B cell (primary cell): ENCODE measurements around the gene ATRIP. TPM values are rescaled to one million over a fixed set of nuclear protein-coding genes. Genes with fewer than 3 reads are reported as not detected.

Source experiments
- ATAC-seq: fragments of 200-7000 bp; cut with Tn5 transposase; one replicate; pipeline ENCODE4 v1.10.0; 2021; ENCODE audit warnings: low read depth, mild to moderate bottlenecking, moderate number of reproducible peaks, moderate library complexity
- CTCF ChIA-PET: fragments of 350-600 bp; sonication (Branson Sonifier 250); formaldehyde crosslinking; loops from one replicate; lab custom pipeline; 2021; ENCODE audit warnings: antibody characterized with exemption, inconsistent platforms; lab: Charles Lee
- POLR2A ChIA-PET: fragments of 350-600 bp; sonication (Branson Sonifier 250); formaldehyde crosslinking; loops from one replicate; lab custom pipeline; 2021; ENCODE audit warnings: antibody characterized with exemption; lab: Charles Lee
- DNase-seq: peaks from one replicate; pipeline ENCODE4 v3.0.0; 2013
- H2AFZ ChIP-seq: 2 replicates; pipeline ENCODE4 v1.6.1; 2012; ENCODE audit warnings: mild to moderate bottlenecking, low read depth, low read length; ENCODE audit not compliant: insufficient read depth, poor library complexity, severe bottlenecking
- H3K27ac ChIP-seq, 2 donors: 1 replicate in 1 of 2; 2 replicates in 1 of 2; pipeline ENCODE4 v1.5.1; 2012 to 2013; ENCODE audit warnings: low read length in 2 of 2, mild to moderate bottlenecking in 2 of 2, moderate library complexity in 1 of 2
- H3K27me3 ChIP-seq, 4 experiments: fragments of 200-600 bp in 1 of 4; sonication (generic) in 1 of 4; replicated peaks in 1 of 4; 1 replicate in 2 of 4; 2 replicates in 2 of 4; pipeline versions ENCODE4 v1.6.1 to v1.7.0; 2013 to 2016; ENCODE audit warnings: low read length in 3 of 4, mild to moderate bottlenecking in 2 of 4, mixed read lengths in 1 of 4, moderate library complexity in 1 of 4; ENCODE audit not compliant: insufficient read depth in 4 of 4, control insufficient read depth in 3 of 4; ENCODE audit errors: control extremely low read depth in 1 of 4
- H3K36me3 ChIP-seq, 2 experiments: replicated peaks in 1 of 2; 1 replicate in 1 of 2; 2 replicates in 1 of 2; pipeline versions ENCODE4 v1.6.1 to v1.7.1; 2013; ENCODE audit warnings: low read length in 1 of 2; ENCODE audit not compliant: insufficient read depth in 2 of 2, control insufficient read depth in 1 of 2; ENCODE audit errors: control extremely low read depth in 1 of 2, extremely low read depth in 1 of 2
- H3K4me1 ChIP-seq, 2 donors: fragments of 200-600 bp in 1 of 2; sonication (generic) in 1 of 2; 1 replicate in 1 of 2; 2 replicates in 1 of 2; pipeline versions ENCODE4 v1.5.1 to v1.6.1; 2013 to 2017; ENCODE audit warnings: low read length in 2 of 2; ENCODE audit not compliant: control insufficient read depth in 2 of 2, insufficient read depth in 2 of 2
- H3K4me2 ChIP-seq: replicated peaks from 2 replicates; pipeline ENCODE3; 2012; ENCODE audit warnings: mild to moderate bottlenecking, low read depth, low read length; ENCODE audit not compliant: poor library complexity, severe bottlenecking
- H3K4me3 ChIP-seq, 5 experiments: fragments of 200-600 bp in 1 of 5; sonication (generic) in 1 of 5; 1 replicate in 3 of 5; 2 replicates in 2 of 5; pipeline versions ENCODE4 v1.5.1 to v1.7.0; 2011 to 2016; ENCODE audit warnings: low read length in 4 of 5, mild to moderate bottlenecking in 4 of 5, low read depth in 2 of 5, control low read depth in 1 of 5, moderate library complexity in 1 of 5; ENCODE audit not compliant: insufficient read depth in 1 of 5; ENCODE audit errors: control extremely low read depth in 1 of 5, extremely low read depth in 1 of 5
- H3K79me2 ChIP-seq: fragments of 200-600 bp; sonication (generic); one replicate; pipeline ENCODE4 v1.6.0; 2016; ENCODE audit warnings: low read length; ENCODE audit not compliant: control insufficient read depth, insufficient read depth
- H3K9ac ChIP-seq: fragments of 200-600 bp; sonication (generic); 2 replicates; pipeline ENCODE4 v1.6.1; 2017; ENCODE audit warnings: mild to moderate bottlenecking, low read length, moderate library complexity
- H3K9me3 ChIP-seq, 3 donors: one replicate each; pipeline versions ENCODE4 v1.6.1 to v1.7.1; 2013; ENCODE audit warnings: low read length in 2 of 3; ENCODE audit not compliant: control insufficient read depth in 2 of 3, insufficient read depth in 1 of 3; ENCODE audit errors: control extremely low read depth in 1 of 3
- H4K20me1 ChIP-seq: 2 replicates; pipeline ENCODE4 v1.6.0; 2012; ENCODE audit warnings: mild to moderate bottlenecking, low read length; ENCODE audit not compliant: insufficient read depth, control insufficient read depth, poor library complexity, severe bottlenecking
- H3K27ac Mint-ChIP-seq: one replicate; pipeline ENCODE4 v1.8.0; 2021; ENCODE audit warnings: mixed read lengths
- H3K27me3 Mint-ChIP-seq: one replicate; pipeline ENCODE4 v1.8.0; 2021; ENCODE audit warnings: mixed read lengths
- H3K4me1 Mint-ChIP-seq: one replicate; pipeline ENCODE4 v1.8.0; 2021; ENCODE audit warnings: mixed read lengths
- H3K4me3 Mint-ChIP-seq: one replicate; pipeline ENCODE4 v1.8.0; 2021; ENCODE audit warnings: mixed read lengths
- H3K9me3 Mint-ChIP-seq: one replicate; pipeline ENCODE4 v1.8.0; 2022; ENCODE audit warnings: mixed read lengths; ENCODE audit not compliant: insufficient read depth
- EZH2 ChIP-seq: IDR thresholded peaks from 2 replicates; pipeline ENCODE4 v1.6.1; 2012; ENCODE audit warnings: borderline replicate concordance, low read depth, mild to moderate bottlenecking, moderate library complexity, low read length; ENCODE audit not compliant: insufficient read depth, poor library complexity, severe bottlenecking
- WGBS: methylation state at CpG from one replicate; pipeline ENCODE4 v1.1.5; 2013; ENCODE audit warnings: missing lambda C conversion rate; ENCODE audit not compliant: insufficient coverage; 5-methylcytosine and 5-hydroxymethylcytosine counted together
- intact Hi-C: fragments of 100-400 bp; cut with micrococcal nuclease; formaldehyde crosslinking; loops from one replicate; pipeline ENCODE4 v1.10.0; 2022
- polyA plus RNA-seq: library from polyadenylated mRNA; depleted of rRNA; stranded (reverse); fragments of >200 nt; gene quantifications from 2 replicates; pipeline ENCODE4 v1.2.3, GENCODE V29; 2012
- total RNA-seq, 2 donors: library from RNA; stranded (reverse); fragments of 120-200 nt in 1 of 2; gene quantifications; 1 replicate in 1 of 2; 2 replicates in 1 of 2; pipeline versions ENCODE4 v1.2.3 to v1.2.4, GENCODE V29; 2013 to 2022
- TF ChIP-seq, protein P1 (sequence below): fragments of 200-600 bp; IDR thresholded peaks from one replicate; pipeline ENCODE4 v1.8.0; 2022; ENCODE audit warnings: antibody characterized with exemption, mild to moderate bottlenecking

ATRIP gene
- total and polyA plus RNA-seq, 2 donors (not counting 1 experiment from before 2014, with no cell fraction given), result 10.5 to 11.6 TPM

DNA sequence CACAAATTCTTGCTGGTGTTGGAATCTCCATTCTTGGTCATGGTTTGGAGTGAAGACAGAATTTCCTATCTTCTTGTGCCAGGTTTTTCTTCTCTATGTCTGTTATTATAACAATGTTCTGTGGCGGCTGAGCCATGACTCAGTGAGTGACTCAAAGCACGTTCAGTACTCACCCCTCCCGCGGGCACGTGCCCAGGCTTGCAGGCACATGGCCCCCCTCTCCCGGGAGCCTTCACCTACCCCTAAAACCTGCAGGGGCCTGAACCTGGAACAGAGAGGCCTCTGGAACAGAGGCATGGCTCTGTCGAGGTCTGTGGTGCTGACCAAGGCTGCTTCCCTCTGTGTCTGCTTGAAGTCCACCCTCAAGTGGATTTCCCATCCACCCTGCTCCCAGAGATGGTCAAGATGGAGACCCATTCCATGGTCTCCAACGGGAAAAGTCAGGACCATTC is 44.2 kb upstream of the ATRIP start:
- Mint-ChIP-seq H3K4me1 (no peaks in the 10 kb centered on the region), H3K4me3 (no peak overlapping the region), H3K27me3 (peaks cover 7% of the 10 kb centered on the region), H3K9me3 (no peaks in the 10 kb centered on the region), H3K27ac (no peak overlapping the region)
- H3K4me1 ChIP-seq, result no peaks in the 10 kb centered on the region
- ChIA-PET POLR2A (no interaction called here), CTCF (interaction anchor here (0.6 to 8.0 kb wide), 11 partner anchors 22 to 289 kb away, joined by 3 to 330 read pairs (median 9); partner anchors contain the start of genes CCDC51, PFKFB4, PLXNB1 and SHISA5)
- DNase-seq (peak; percentile 0), ATAC-seq (no peak)
- no peaks in the 10 kb centered on the region for H3K9me3 ChIP-seq
- H3K27me3 ChIP-seq, result no peaks in the 10 kb centered on the region
- no peaks in the 10 kb centered on the region for H3K36me3 ChIP-seq
- H4K20me1 ChIP-seq, result no peaks in the 10 kb centered on the region
- no peak overlapping the region for H2AFZ ChIP-seq
- H3K79me2 ChIP-seq, result no peaks in the 10 kb centered on the region
- H3K9ac ChIP-seq, result no peak overlapping the region
- no peak for TF ChIP-seq EZH2
- TF ChIP-seq, protein P1, sequence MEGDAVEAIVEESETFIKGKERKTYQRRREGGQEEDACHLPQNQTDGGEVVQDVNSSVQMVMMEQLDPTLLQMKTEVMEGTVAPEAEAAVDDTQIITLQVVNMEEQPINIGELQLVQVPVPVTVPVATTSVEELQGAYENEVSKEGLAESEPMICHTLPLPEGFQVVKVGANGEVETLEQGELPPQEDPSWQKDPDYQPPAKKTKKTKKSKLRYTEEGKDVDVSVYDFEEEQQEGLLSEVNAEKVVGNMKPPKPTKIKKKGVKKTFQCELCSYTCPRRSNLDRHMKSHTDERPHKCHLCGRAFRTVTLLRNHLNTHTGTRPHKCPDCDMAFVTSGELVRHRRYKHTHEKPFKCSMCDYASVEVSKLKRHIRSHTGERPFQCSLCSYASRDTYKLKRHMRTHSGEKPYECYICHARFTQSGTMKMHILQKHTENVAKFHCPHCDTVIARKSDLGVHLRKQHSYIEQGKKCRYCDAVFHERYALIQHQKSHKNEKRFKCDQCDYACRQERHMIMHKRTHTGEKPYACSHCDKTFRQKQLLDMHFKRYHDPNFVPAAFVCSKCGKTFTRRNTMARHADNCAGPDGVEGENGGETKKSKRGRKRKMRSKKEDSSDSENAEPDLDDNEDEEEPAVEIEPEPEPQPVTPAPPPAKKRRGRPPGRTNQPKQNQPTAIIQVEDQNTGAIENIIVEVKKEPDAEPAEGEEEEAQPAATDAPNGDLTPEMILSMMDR, result no peak
- H3K4me2 ChIP-seq, result no peak overlapping the region
- 88% methylated on average over 8 of the region's 8 CpGs for WGBS
- H3K4me3 ChIP-seq, result no peak overlapping the region
- intact Hi-C loops, result no loop called here
- no peak overlapping the region for H3K27ac ChIP-seq

DNA sequence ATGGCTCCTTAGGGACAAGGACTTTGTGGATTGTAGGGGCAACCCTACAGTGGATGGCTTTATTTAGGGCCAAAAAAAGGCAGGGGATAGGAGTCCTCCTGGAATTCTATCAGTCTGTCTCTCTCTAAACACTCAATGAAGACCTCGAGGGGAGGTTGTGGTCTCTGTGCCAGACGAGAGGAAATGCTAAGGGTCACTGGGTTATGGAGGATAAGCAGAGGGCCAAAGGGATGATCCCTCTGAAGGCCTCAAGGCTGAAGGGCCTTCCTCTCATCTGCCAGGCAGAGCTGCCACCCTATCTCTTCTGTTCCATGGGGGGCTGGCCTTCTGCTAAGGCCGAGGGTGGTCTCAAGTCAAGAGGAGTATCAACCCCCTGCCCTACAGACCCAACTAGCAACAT is 43.6 kb upstream of the ATRIP start:
- H4K20me1 ChIP-seq, result no peaks in the 10 kb centered on the region
- no peaks in the 10 kb centered on the region for H3K27me3 ChIP-seq
- DNase-seq (no peak), ATAC-seq (no peak)
- WGBS, result 91% methylated on average over 1 of the region's 3 CpGs
- H3K4me3 ChIP-seq, result no peak overlapping the region
- H3K27ac ChIP-seq, result no peak overlapping the region
- ChIA-PET CTCF (interaction anchor here (0.6 to 8.0 kb wide), 6 partner anchors 32 to 717 kb away, joined by 3 to 330 read pairs (median 4); partner anchors contain the start of genes CCDC51, PFKFB4, PLXNB1 and TMA7), POLR2A (no interaction called here)
- H3K4me1 ChIP-seq, result no peaks in the 10 kb centered on the region
- no peaks in the 10 kb centered on the region for H3K79me2 ChIP-seq
- Mint-ChIP-seq H3K9me3 (no peaks in the 10 kb centered on the region), H3K27ac (no peak overlapping the region), H3K4me1 (no peaks in the 10 kb centered on the region), H3K27me3 (peaks cover 3% of the 10 kb centered on the region), H3K4me3 (no peak overlapping the region)
- intact Hi-C loops, result no loop called here
- TF ChIP-seq, protein P1, result no peak
- no peak for TF ChIP-seq EZH2
- H3K36me3 ChIP-seq, result no peaks in the 10 kb centered on the region
- H3K4me2 ChIP-seq, result no peak overlapping the region
- H3K9ac ChIP-seq, result no peak overlapping the region
- H2AFZ ChIP-seq, result no peak overlapping the region
- no peaks in the 10 kb centered on the region for H3K9me3 ChIP-seq
